Keratinocyte (primary cell): ENCODE data around the gene DPYD. TPM values are rescaled to one million over a fixed set of nuclear protein-coding genes. Genes with fewer than 3 reads are reported as not detected.

Experiments used
- DNase-seq: peaks from one replicate; pipeline ENCODE4 v3.0.0-alpha.2; 2011; ENCODE audit warnings: low read depth, missing footprints, low spot score
- FAIRE-seq: peaks from 2 replicates; lab custom pipeline; 2011; peaks lifted over from hg19 to GRCh38; lab: Jason Lieb, UNC
- H2AFZ ChIP-seq: 2 replicates; pipeline ENCODE4 v1.6.0; 2012; ENCODE audit warnings: low read length, control low read depth, inconsistent platforms; ENCODE audit not compliant: control insufficient read depth
- H3K27ac ChIP-seq: 2 replicates; pipeline ENCODE4 v1.5.1; 2011; ENCODE audit warnings: low read length; ENCODE audit not compliant: control insufficient read depth, insufficient read depth
- H3K27me3 ChIP-seq: 3 replicates; pipeline ENCODE4 v1.6.0; 2011; ENCODE audit warnings: low read length; ENCODE audit not compliant: control insufficient read depth, insufficient read depth; ENCODE audit errors: extremely low read depth
- H3K36me3 ChIP-seq, 2 experiments: 2 replicates in 1 of 2; 3 replicates in 1 of 2; pipeline ENCODE4 v1.5.1; 2011; ENCODE audit warnings: low read length in 2 of 2, mild to moderate bottlenecking in 1 of 2; ENCODE audit not compliant: control insufficient read depth in 2 of 2, insufficient read depth in 2 of 2; ENCODE audit errors: extremely low read depth in 1 of 2
- H3K4me1 ChIP-seq: 3 replicates; pipeline ENCODE4 v1.5.1; 2011; ENCODE audit warnings: low read length; ENCODE audit not compliant: control insufficient read depth, insufficient read depth; ENCODE audit errors: extremely low read depth
- H3K4me2 ChIP-seq: 3 replicates; pipeline ENCODE4 v1.6.0; 2011; ENCODE audit warnings: low read depth, low read length; ENCODE audit not compliant: control insufficient read depth, insufficient read depth; ENCODE audit errors: extremely low read depth
- H3K4me3 ChIP-seq, 3 experiments: fragments of 200-600 bp in 1 of 3; sonication (generic) in 1 of 3; 2 replicates in 2 of 3; 3 replicates in 1 of 3; pipeline ENCODE4 v1.5.1; 2011 to 2016; ENCODE audit warnings: low read length in 3 of 3, mild to moderate bottlenecking in 3 of 3, control low read depth in 2 of 3, inconsistent platforms in 1 of 3, low read depth in 1 of 3, mixed read lengths in 1 of 3, mixed run types in 1 of 3, moderate library complexity in 1 of 3; ENCODE audit not compliant: control insufficient read depth in 2 of 3, insufficient read depth in 2 of 3; ENCODE audit errors: extremely low read depth in 1 of 3
- H3K79me2 ChIP-seq: 2 replicates; pipeline ENCODE4 v1.6.0; 2012; ENCODE audit warnings: low read length; ENCODE audit not compliant: control insufficient read depth, insufficient read depth
- H3K9ac ChIP-seq: 3 replicates; pipeline ENCODE4 v1.6.0; 2011; ENCODE audit warnings: low read length; ENCODE audit not compliant: control insufficient read depth, insufficient read depth; ENCODE audit errors: extremely low read depth
- H3K9me1 ChIP-seq: 3 replicates; pipeline ENCODE4 v1.6.0; 2011; ENCODE audit warnings: low read length; ENCODE audit not compliant: control insufficient read depth, insufficient read depth; ENCODE audit errors: extremely low read depth
- H3K9me3 ChIP-seq: 2 replicates; pipeline ENCODE4 v1.5.1; 2012; ENCODE audit warnings: low read depth, low read length; ENCODE audit not compliant: control insufficient read depth
- H4K20me1 ChIP-seq: 3 replicates; pipeline ENCODE4 v1.6.0; 2011; ENCODE audit warnings: low read length; ENCODE audit not compliant: control insufficient read depth, insufficient read depth; ENCODE audit errors: extremely low read depth
- CTCF ChIP-seq, 3 experiments: IDR thresholded peaks in 1 of 3; conservative IDR thresholded peaks in 1 of 3; optimal IDR thresholded peaks in 1 of 3; 2 replicates in 2 of 3; 3 replicates in 1 of 3; pipeline versions ENCODE3 to v1.5.1; 2011; ENCODE audit warnings: low read length in 3 of 3, mild to moderate bottlenecking in 3 of 3, moderate library complexity in 2 of 3, control low read depth in 1 of 3, inconsistent platforms in 1 of 3; ENCODE audit not compliant: insufficient read depth in 2 of 3; ENCODE audit errors: extremely low read depth in 1 of 3
- EZH2 ChIP-seq: IDR thresholded peaks from one replicate; pipeline ENCODE4 v1.6.1; 2012; ENCODE audit warnings: inconsistent platforms, mild to moderate bottlenecking, low read length, moderate library complexity
- dilution Hi-C: fragments of 300-500 bp; cut with MboI; formaldehyde crosslinking; loops from one replicate; pipeline ENCODE4 v1.7.0; 2020; ENCODE audit warnings: low sequenced_read_pairs; ENCODE audit not compliant: extremely low pct_ligation_motif_present
- polyA plus RNA-seq, 5 experiments: library from polyadenylated mRNA; depleted of rRNA in 3 of 5; stranded (reverse) in 3 of 5; stranded (forward) in 1 of 5; unstranded in 1 of 5; fragments of >200 nt; gene quantifications; 1 replicate in 1 of 5; 2 replicates in 3 of 5; 3 replicates in 1 of 5; pipeline versions ENCODE4 v1.2.1 to v1.2.3, GENCODE V29; 2011 to 2012; ENCODE audit warnings: missing spikeins in 2 of 5, low read depth in 1 of 5, low replicate concordance in 1 of 5

The DPYD gene
- polyA plus RNA-seq, 1 donor (not counting 4 experiments of a cell fraction or from before 2014, with no cell fraction given): 1.9 TPM

GRCh38 chr1:97814121-97814520 is 106.7 kb downstream of the DPYD start:
- Histone ChIP-seq H3K9ac (no peak overlapping the region), H3K4me3 (no peak overlapping the region), H3K27me3 (no peaks in the 10 kb centered on the region), H3K9me1 (no peaks in the 10 kb centered on the region), H3K79me2 (no peaks in the 10 kb centered on the region), H3K27ac (no peak overlapping the region), H4K20me1 (no peaks in the 10 kb centered on the region), H3K36me3 (no peaks in the 10 kb centered on the region), H3K4me2 (no peak overlapping the region), H2AFZ (no peak overlapping the region), H3K4me1 (no peaks in the 10 kb centered on the region), H3K9me3 (no peaks in the 10 kb centered on the region)
- dilution Hi-C loops: no loop called here
- FAIRE-seq (peak; percentile 51), DNase-seq (no peak)
- TF ChIP-seq EZH2 (no peak), CTCF (optimal IDR thresholded peaks at IDR 0.05 in 1 of 3, IDR thresholded peaks at IDR 0.05 in 1 of 3, conservative IDR thresholded peaks at IDR 0.05 in 1 of 3; ENCODE audit: extremely low read depth in 1 of 3, insufficient read depth in 2 of 3, low read length in 3 of 3) (no peak)

GRCh38 chr1:97812076-97812475 is 108.8 kb downstream of the DPYD start:
- Histone ChIP-seq H3K4me3 (no peak overlapping the region), H3K79me2 (no peaks in the 10 kb centered on the region), H3K27me3 (no peaks in the 10 kb centered on the region), H3K4me2 (no peak overlapping the region), H3K27ac (no peak overlapping the region), H3K9me3 (no peaks in the 10 kb centered on the region), H3K9me1 (no peaks in the 10 kb centered on the region), H2AFZ (no peak overlapping the region), H3K36me3 (no peaks in the 10 kb centered on the region), H3K9ac (no peak overlapping the region), H3K4me1 (no peaks in the 10 kb centered on the region), H4K20me1 (no peaks in the 10 kb centered on the region)
- TF ChIP-seq CTCF (optimal IDR thresholded peaks at IDR 0.05 in 1 of 3, IDR thresholded peaks at IDR 0.05 in 1 of 3, conservative IDR thresholded peaks at IDR 0.05 in 1 of 3; ENCODE audit: extremely low read depth in 1 of 3, insufficient read depth in 2 of 3, low read length in 3 of 3): no peak
- TF ChIP-seq EZH2: no peak
- DNase-seq (no peak), FAIRE-seq (no peak)
- dilution Hi-C loops: no loop called here
